Measurements from ENCODE around the gene TNFSF11.

- TF ChIP-seq POLR2A (IDR thresholded peaks at IDR 0.05; ENCODE audit: low read length), result no peak
- TF ChIP-seq GATA1 (IDR thresholded peaks at IDR 0.05; ENCODE audit: low read depth, low read length), result no peak
Measured at GRCh38 chr13:42574011-42574410, at the start of gene TNFSF11.

All from erythroblast (primary cell).